Testis (tissue), 3 donors: ENCODE results near the gene SUSD3. TPM values are rescaled to one million over a fixed set of nuclear protein-coding genes. Genes with fewer than 3 reads are reported as not detected.

ENCODE experiments used
- DNase-seq: peaks from one replicate; pipeline ENCODE4 v3.0.0-alpha.2; 2019
- H3K27ac ChIP-seq, 2 donors: fragments of 200-600 bp; sonication (generic); one replicate each; pipeline ENCODE4 v1.5.1; 2019
- H3K27me3 ChIP-seq: fragments of 200-600 bp; sonication (generic); one replicate; pipeline ENCODE4 v1.5.1; 2019
- H3K36me3 ChIP-seq: fragments of 200-600 bp; sonication (generic); one replicate; pipeline ENCODE4 v1.5.1; 2017; ENCODE audit warnings: low read depth; ENCODE audit errors: missing control alignments
- H3K4me1 ChIP-seq: fragments of 200-600 bp; sonication (generic); one replicate; pipeline ENCODE4 v1.5.1; 2019
- H3K4me3 ChIP-seq, 2 donors: fragments of 200-600 bp; sonication (generic); one replicate each; pipeline ENCODE4 v1.5.1; 2017 to 2019
- H3K9me3 ChIP-seq: fragments of 200-600 bp; sonication (generic); one replicate; pipeline ENCODE4 v1.5.1; 2017
- CTCF ChIP-seq, 3 experiments: fragments of 450-650 bp in 2 of 3; fragments of 200-600 bp in 1 of 3; sonication (generic) in 1 of 3; IDR thresholded peaks; one replicate each; pipeline ENCODE4 v1.5.1; 2016 to 2019; ENCODE audit warnings: antibody characterized with exemption in 3 of 3, mild to moderate bottlenecking in 2 of 3, moderate library complexity in 1 of 3
- POLR2A ChIP-seq: fragments of 450-650 bp; IDR thresholded peaks from one replicate; pipeline ENCODE4 v1.6.1; 2017; ENCODE audit warnings: antibody characterized with exemption, mild to moderate bottlenecking, moderate library complexity
- whole genome bisulfite sequencing, 2 donors: methylation state at CpG; one replicate each; pipeline ENCODE4 v1.1.5; 2018; 5-methylcytosine and 5-hydroxymethylcytosine counted together
- intact Hi-C: fragments of 100-400 bp; cut with DNase I; formaldehyde crosslinking; loops from one replicate; pipeline ENCODE4 v1.15.1; 2023; ENCODE audit warnings: low total_unique reads
- polyA plus RNA-seq: library from polyadenylated mRNA; stranded (reverse); fragments of 350-450 nt; fragmentation: Illumina TruSeq; extraction: RNeasy Lipid Tissue Mini Kit (QIAGEN cat#74804); gene quantifications from one replicate; pipeline ENCODE4 v1.2.3, GENCODE V29; 2014; ENCODE audit warnings: low read depth, low replicate concordance; ENCODE audit not compliant: insufficient read depth
- total RNA-seq, 2 donors: library from RNA; depleted of rRNA; stranded (reverse); fragments of >200 nt; gene quantifications; one replicate each; pipeline ENCODE4 v1.2.3, GENCODE V29; 2016

SUSD3 gene
- total and polyA plus RNA-seq, 3 donors from 2014 or later, result 172 to 537 (median 282) TPM

GRCh38 chr9:93077811-93078210 is 19.3 kb downstream of the SUSD3 start:
- no peak for TF ChIP-seq CTCF (IDR thresholded peaks at IDR 0.05)
- WGBS, 2 donors, result 93 to 96% methylated on average over 7 to 16 of the region's 16 CpGs
- intact Hi-C loops, result no loop called here
- DNase-seq, result no peak
- Histone ChIP-seq H3K9me3 (no peaks in the 10 kb centered on the region), H3K27ac (no peak overlapping the region), H3K36me3 (no peaks in the 10 kb centered on the region), H3K4me1 (peaks cover under 1% of the 10 kb centered on the region), H3K27me3 (no peaks in the 10 kb centered on the region), H3K4me3 (no peak overlapping the region)

- WGBS, 2 donors, result 86 to 93% methylated on average over 5 to 13 of the region's 13 CpGs
- no peak overlapping the region for H3K4me3 ChIP-seq
- no peaks in the 10 kb centered on the region for H3K9me3 ChIP-seq
- intact Hi-C loops, result no loop called here
- no peaks in the 10 kb centered on the region for H3K4me1 ChIP-seq
- H3K36me3 ChIP-seq, result no peaks in the 10 kb centered on the region
- no peaks in the 10 kb centered on the region for H3K27me3 ChIP-seq
- DNase-seq, result no peak
- TF ChIP-seq CTCF (IDR thresholded peaks at IDR 0.05) (no peak), POLR2A (no peak)
- H3K27ac ChIP-seq, result no peak overlapping the region
Observed at GRCh38 chr9:93079371-93079770, 20.9 kb downstream of the SUSD3 start.

GRCh38 chr9:93080406-93080805 is 21.9 kb downstream of the SUSD3 start:
- TF ChIP-seq CTCF (IDR thresholded peaks at IDR 0.05), result no peak
- H3K9me3 ChIP-seq, result no peaks in the 10 kb centered on the region
- H3K27ac ChIP-seq, result no peak overlapping the region
- H3K36me3 ChIP-seq, result no peaks in the 10 kb centered on the region
- peak; percentile 12 for DNase-seq
- intact Hi-C loops, result no loop called here
- H3K27me3 ChIP-seq, result no peaks in the 10 kb centered on the region
- 86 to 90% methylated on average over 9 of the region's 9 CpGs for WGBS, 2 donors
- no peaks in the 10 kb centered on the region for H3K4me1 ChIP-seq
- no peak overlapping the region for H3K4me3 ChIP-seq

GRCh38 chr9:93081081-93081529 is 22.6 kb downstream of the SUSD3 start:
- Histone ChIP-seq H3K9me3 (no peaks in the 10 kb centered on the region), H3K27ac (no peak overlapping the region), H3K36me3 (no peaks in the 10 kb centered on the region), H3K4me3 (no peak overlapping the region), H3K27me3 (no peaks in the 10 kb centered on the region), H3K4me1 (no peaks in the 10 kb centered on the region)
- peak; percentile 13 for DNase-seq
- TF ChIP-seq CTCF (IDR thresholded peaks at IDR 0.05) (no peak), POLR2A (no peak)
- 70 to 82% methylated on average over 9 to 10 of the region's 10 CpGs for WGBS, 2 donors
- intact Hi-C loops, result no loop called here

GRCh38 chr9:93081931-93082330 is 23.4 kb downstream of the SUSD3 start:
- no peaks in the 10 kb centered on the region for H3K4me1 ChIP-seq
- H3K36me3 ChIP-seq, result no peaks in the 10 kb centered on the region
- no peaks in the 10 kb centered on the region for H3K27me3 ChIP-seq
- H3K9me3 ChIP-seq, result no peaks in the 10 kb centered on the region
- no peak overlapping the region for H3K27ac ChIP-seq
- TF ChIP-seq CTCF (IDR thresholded peaks at IDR 0.05), result no peak
- TF ChIP-seq POLR2A, result no peak
- intact Hi-C loops, result no loop called here
- WGBS, 2 donors, result 61 to 89% methylated on average over 3 of the region's 3 CpGs
- peak; percentile 8 for DNase-seq
- H3K4me3 ChIP-seq, result no peak overlapping the region
